ENCODE data around the gene LMF2. TPM values are rescaled to one million over a fixed set of nuclear protein-coding genes. Genes with fewer than 3 reads are reported as not detected.

LMF2 gene
- polyA plus RNA-seq, 3 donors: 15.0 to 145 (median 16.6) TPM

- no peaks in the 10 kb centered on the region for H4K20me1 ChIP-seq (ENCODE audit: insufficient read depth, low read length)
- H3K4me3 Mint-ChIP-seq: no peak overlapping the region
These were observed 2.2 kb downstream of the LMF2 start for GRCh38 chr22:50505276-50505775.

More at GRCh38 chr22:50505276-50505775, 2.2 kb downstream of the LMF2 start:
- H2AFZ ChIP-seq (ENCODE audit: insufficient read depth, low read depth, low read length, poor library complexity, severe bottlenecking): no peak overlapping the region
- H3K27me3 ChIP-seq (ENCODE audit: control insufficient read depth in 2 of 2, insufficient read depth in 2 of 2, low read length in 2 of 2): no peaks in the 10 kb centered on the region
- no peak overlapping the region for H3K4me2 ChIP-seq (replicated peaks; ENCODE audit: extremely low read depth, low read length, poor library complexity, severe bottlenecking)
- no peaks in the 10 kb centered on the region for H3K9me3 ChIP-seq (replicated peaks in 1 of 2; ENCODE audit: control insufficient read depth in 1 of 2, insufficient read depth in 1 of 2, low read length in 2 of 2)
- peaks cover 19 to 26% of the 10 kb centered on the region in 2 donors for H3K4me1 ChIP-seq (ENCODE audit: control insufficient read depth in 1 of 2, insufficient read depth in 2 of 2, low read length in 2 of 2)
- no peak overlapping the region for H3K27ac Mint-ChIP-seq
- 96% methylated on average over 13 of the region's 14 CpGs for WGBS (ENCODE audit: insufficient coverage)
- H3K36me3 Mint-ChIP-seq: peaks cover 15 to 26% of the 10 kb centered on the region in 2 donors
- peak in 1 of 3 donors; percentile 11 for DNase-seq
- H3K27ac ChIP-seq (ENCODE audit: low read depth in 1 of 2, low read length in 2 of 2): no peak overlapping the region
- no peak overlapping the region for H3K9ac ChIP-seq (ENCODE audit: insufficient read depth, low read length, poor library complexity, severe bottlenecking)
- intact Hi-C loops (cut with micrococcal nuclease): loop anchor here (5.0 kb wide), 3 partner anchors 57 to 122 kb away; partner anchors contain the start of genes ARSA (in 1 of the 2), CHKB (in 1 of the 2) and SYCE3 (in 1 of the 2)
- peaks cover 49% of the 10 kb centered on the region for H3K79me2 ChIP-seq (ENCODE audit: insufficient read depth, low read length)
- H3K4me3 ChIP-seq (replicated peaks in 1 of 3; ENCODE audit: low read depth in 2 of 3, low read length in 3 of 3): no peak overlapping the region
- H3K36me3 ChIP-seq (replicated peaks in 1 of 2; ENCODE audit: control insufficient read depth in 1 of 2, insufficient read depth in 2 of 2, low read length in 2 of 2): peaks cover 30 to 36% of the 10 kb centered on the region in 2 donors
- no peaks in the 10 kb centered on the region for H3K9me3 Mint-ChIP-seq
- peaks cover 20% of the 10 kb centered on the region for H3K4me1 Mint-ChIP-seq
- H3K27me3 Mint-ChIP-seq (ENCODE audit: low read depth in 3 of 3): peaks cover 0 to 3% (median 3%) of the 10 kb centered on the region in 3 donors
- TF ChIP-seq CTCF (IDR thresholded peaks at IDR 0.05): no peak
